Activated CD4-positive, alpha-beta T cell treated with anti-CD3 and anti-CD28 coated beads, Interleukin-2, amount 50 U/mL, for 1 hour (primary cell): ENCODE data around the gene GPR21.

ENCODE experiments used
- DNase-seq: peaks from one replicate; pipeline ENCODE4 v3.0.0-alpha.2; 2020

Gene GPR21, protein sequence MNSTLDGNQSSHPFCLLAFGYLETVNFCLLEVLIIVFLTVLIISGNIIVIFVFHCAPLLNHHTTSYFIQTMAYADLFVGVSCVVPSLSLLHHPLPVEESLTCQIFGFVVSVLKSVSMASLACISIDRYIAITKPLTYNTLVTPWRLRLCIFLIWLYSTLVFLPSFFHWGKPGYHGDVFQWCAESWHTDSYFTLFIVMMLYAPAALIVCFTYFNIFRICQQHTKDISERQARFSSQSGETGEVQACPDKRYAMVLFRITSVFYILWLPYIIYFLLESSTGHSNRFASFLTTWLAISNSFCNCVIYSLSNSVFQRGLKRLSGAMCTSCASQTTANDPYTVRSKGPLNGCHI

DNA sequence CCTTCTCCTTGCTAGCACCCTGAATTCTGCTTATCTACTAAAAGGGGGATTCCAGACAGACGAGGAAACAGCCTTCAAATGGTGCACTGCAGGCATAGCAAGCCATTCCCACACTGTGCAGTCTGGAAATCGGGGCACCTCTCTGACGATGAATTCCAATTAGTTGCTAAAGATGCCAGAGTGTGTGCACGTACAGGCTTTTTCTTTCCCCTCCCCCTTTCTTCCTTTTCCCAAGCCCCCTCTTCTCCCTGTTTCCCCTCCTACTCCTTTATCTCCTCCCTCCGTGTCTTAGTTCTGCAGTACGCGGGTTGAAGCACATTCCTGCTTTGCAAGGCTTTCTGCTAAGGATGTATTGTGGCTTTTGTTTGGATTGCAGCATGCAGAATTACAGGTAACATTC is at the start of gene GPR21:
Gene GPR21 (plus strand): TSS at position 316 of the 400 bp plus-strand sequence. CDS start 900 bp downstream, outside the sequence.
- DNase-seq: no peak

DNA sequence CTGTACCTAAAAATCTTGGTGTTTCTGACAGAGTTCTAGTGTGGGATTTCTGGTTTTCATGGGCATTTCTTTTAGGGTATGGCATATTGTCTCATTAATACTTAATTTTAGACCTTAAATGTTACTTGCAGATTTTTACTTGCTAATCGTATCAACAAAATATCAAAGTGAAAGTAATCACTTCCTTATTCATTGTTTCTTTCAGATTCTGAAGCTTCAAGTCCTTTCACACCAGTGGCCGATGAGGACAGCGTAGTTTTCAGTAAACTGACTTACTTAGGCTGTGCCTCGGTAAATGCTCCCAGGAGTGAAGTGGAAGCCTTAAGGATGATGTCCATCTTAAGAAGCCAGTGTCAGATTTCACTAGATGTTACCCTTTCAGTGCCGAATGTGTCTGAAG is 47.5 kb upstream of the GPR21 start:
- DNase-seq: no peak

DNA sequence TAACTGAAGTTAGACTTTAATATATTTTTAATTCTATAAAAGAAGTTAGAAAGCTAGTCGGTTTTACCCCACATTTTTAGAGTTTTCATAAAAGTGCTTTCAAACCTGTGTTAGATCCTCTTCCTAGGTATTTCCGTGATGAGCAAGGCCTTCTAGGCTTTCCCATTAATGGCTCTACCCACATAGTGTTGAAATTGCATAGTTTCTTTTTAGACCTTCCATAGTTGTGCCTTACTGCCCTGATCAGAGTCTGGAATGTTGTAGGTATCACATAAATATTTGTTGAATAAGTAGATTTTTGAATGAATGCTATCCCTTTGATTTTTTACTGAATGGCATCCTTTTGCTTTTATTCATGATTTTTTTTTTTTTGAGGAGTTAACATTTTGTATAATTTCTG is 45.3 kb upstream of the GPR21 start:
- DNase-seq: no peak

DNA sequence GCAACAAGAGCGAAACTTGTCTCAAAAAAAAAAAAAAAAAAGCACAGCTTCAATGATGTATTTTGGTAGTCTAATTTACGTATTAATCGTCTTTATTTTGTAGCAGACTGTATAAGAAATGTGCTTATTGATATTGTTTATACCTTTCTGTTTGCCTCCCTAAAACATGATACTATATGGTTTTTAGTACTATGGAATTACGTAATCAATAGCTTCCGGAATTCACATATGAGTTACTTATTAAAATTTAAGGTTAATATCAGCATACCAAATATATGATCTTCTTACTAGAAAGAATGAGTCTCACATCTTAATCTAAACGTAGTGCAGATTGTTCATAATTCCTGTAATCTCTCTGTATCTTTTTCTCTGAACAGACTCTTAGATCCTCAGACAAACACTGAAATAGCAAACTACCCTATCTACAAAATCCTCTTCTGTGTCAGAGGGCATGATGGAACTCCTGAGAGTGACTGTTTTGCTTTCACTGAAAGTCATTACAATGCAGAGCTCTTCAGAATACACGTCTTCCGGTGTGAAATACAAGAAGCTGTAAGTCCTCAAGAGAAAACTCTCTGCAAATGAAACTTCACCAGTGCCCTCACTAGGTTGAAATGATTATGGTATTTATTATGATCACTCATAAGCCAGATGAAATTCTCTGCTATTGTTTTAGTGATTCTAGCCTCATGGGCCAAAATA is 44.4 kb upstream of the GPR21 start:
- no peak for DNase-seq

DNA sequence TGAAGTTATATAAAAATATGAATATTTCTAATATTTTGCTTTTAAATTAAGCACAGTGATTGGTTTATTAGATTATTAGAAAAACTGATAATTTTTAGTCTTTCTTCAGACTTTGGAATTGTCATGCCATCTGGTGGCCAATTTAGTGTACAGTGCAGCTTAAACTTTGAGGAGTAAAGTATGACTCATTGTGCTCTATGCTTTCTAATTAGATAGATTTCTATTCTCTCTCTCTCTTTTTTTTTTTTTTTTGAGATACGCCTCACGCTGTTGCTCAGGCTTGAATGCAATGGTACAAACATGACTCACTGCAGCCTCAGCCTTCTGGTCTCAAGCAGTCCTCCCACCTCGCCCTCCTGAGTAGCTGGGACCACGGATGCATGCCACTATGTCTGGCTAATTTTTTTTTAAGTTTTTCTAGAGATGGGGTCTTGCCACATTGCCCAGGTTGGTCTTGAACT is 42.1 kb upstream of the GPR21 start:
- peak; percentile 18 for DNase-seq

DNA sequence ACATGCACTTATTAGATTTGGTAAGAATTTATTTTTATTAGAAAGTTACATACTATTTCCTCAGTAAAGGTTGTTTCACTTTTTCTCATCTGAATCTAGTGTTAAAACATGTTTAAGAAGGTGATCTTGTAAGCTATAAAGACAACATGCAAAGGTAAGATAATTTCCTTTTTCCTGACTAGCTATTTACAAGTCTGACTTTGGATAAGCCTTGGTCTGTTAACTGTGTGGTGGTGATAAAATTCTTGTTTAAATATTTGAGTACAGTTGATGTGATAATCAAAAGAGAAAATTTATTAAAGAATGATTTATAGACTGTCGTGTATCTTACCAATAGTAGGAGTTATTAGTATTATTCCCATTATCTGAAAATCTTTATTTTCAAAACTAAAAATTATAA is 36.9 kb upstream of the GPR21 start:
- DNase-seq: no peak

DNA sequence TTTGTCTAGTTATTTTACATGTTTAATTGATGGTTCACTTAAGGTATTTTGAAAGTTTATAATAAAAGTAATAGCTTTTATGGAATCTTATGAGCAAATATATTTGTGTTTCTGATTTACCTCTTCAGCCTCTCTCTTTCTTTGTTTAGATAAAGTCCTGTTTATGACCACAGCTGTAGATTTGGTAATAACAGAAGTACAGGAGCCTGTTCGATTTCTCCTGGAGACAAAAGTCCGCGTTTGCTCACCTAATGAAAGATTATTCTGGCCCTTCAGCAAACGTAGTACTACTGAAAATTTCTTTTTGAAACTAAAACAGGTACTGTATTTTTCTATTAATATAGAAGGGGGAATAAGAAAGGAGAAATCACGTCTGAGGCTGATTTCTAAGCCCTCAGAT is 35.0 kb upstream of the GPR21 start:
- no peak for DNase-seq

DNA sequence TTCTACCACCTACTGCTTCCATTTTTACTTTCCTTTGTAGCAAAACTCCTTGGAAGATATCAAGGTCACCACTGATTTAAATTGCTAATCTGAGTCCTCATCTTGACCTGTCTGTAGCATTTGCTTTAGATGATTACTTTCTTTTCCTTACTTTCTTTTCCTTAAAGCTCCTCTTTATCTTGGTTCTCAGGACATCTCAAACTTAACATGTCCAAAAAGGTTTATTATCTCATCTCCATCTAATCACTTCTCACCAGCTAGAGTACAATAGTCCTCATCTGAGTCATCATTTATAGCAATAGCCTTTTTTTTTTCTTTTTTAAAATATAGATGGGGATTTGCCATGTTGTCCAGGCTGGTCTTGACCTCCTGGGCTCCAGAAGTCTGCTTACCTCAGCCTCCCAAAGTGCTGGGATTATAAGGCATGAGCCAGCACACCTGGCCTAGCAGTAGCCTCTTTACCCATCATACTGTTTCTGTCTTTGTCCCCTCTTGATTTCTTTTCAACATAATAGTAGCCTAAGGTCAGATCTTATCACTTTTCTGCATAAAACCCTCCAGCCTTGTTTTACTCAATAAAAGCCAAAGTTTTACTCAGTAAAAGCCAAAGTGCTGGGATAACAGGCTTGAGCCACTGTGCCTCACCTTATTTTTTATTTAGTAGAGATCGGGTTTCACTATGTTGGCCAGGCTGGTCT is 32.9 kb upstream of the GPR21 start:
- DNase-seq: no peak

DNA sequence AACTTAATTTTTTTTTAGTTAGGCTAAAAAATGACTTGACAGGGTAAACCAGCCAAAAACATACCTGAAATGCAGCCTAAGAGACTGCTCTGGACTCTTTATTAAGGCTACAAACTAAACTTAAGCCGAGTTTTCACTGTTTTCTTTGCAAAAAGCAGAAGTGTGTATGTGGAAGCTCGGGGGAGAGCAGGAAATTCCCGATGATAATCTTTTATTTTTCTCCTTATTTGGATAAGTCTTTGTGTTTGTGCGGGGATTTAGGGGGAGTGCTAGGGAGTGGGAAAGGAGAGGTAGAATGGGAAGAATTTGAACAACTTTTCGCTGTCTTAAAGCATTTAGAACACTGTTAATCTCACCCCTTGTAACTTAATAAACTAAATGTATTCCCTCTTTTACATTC is 30.7 kb upstream of the GPR21 start:
- no peak for DNase-seq

DNA sequence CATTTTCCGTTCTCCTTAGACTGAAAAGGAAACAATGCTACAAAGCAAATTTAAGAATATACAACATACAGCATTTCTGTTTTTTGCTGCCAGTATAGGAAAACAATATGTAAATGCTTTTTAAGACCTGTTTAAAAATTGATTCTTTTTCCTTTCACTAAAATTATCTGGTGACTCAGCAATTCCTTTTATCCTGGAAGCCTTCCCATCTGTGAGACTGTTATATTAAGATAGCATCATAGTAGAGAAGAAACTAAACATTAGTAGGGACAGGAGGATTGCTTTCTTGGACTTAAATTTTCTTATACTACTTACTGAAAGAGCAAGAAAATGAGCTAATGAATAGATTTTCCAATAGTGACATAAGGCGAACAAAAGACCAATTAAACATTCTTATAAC is 30.0 kb upstream of the GPR21 start:
- DNase-seq: no peak

DNA sequence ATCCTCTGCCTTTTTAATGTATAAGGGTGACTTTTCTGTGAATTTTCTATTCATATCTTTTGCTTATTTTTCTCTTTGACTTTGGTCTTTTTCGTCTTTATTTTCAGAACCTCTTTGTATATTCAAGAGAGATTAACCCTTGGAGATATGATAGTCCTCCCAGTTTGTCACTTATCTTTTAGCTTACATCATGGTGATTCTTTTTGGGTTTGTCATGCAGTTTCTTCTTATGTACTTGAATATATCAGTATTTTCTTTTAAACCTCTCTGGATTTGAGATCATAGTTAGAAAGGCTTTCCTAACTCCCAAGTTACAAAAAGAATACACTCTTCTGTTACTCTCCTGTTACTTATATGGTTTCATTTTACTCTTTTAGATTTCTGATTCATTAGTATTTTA is 27.5 kb upstream of the GPR21 start:
- DNase-seq: no peak

DNA sequence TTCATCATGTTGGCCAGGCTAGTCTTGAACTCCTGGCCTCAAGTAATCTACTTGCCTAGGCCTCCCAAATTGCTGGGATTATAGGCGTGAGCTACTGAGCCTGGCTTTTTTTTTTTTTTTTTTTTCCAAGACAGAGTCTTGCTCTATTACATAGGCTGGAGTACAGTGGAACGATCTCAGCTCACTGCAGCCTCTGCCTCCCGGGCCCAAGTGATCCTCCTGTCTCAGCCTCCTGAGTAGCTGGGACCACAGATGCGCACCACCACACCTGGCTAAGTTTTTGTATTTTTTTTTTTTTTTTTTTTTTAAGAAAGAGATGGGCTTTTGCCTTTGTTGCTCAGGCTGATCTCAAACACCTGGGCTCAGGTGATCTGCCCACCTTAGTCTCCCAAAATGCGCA is 26.2 kb upstream of the GPR21 start:
- no peak for DNase-seq

DNA sequence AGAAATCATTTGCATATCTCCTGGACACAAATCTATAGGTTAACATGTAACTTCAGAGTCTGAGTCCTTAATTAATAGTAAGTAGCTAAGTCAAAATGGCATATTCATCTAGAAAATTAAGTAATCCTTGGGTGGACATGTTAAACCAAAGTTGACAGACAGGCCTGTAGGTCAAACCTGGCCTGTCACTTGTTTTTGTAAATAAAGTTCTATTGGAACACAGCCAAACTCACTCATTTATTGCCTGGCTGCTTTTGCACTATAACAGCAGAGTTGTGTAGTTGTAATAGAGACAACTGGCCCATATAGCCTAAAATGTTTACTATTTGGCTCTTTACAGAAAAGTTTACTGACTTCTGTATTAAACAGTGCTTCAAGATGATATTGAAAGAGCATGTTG is 24.6 kb upstream of the GPR21 start:
- DNase-seq: no peak

DNA sequence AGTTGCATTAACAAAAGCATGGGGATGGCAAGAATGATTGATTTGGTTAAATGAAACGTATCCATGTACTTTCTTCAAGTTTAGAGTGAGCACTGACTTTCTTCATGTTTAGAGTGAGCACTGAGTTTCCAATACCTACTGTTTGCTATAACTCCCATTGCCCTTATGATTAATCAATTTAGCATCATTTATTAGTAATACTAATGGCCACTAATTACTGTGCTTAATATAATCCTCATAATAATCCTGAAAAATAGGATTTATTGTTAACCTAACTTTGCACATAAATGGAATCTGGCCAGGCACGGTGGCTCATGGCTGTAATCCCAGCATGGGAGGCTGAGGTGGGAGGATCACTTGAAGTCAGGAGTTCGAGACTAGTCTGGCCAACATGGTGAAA is 22.1 kb upstream of the GPR21 start:
- DNase-seq: no peak

DNA sequence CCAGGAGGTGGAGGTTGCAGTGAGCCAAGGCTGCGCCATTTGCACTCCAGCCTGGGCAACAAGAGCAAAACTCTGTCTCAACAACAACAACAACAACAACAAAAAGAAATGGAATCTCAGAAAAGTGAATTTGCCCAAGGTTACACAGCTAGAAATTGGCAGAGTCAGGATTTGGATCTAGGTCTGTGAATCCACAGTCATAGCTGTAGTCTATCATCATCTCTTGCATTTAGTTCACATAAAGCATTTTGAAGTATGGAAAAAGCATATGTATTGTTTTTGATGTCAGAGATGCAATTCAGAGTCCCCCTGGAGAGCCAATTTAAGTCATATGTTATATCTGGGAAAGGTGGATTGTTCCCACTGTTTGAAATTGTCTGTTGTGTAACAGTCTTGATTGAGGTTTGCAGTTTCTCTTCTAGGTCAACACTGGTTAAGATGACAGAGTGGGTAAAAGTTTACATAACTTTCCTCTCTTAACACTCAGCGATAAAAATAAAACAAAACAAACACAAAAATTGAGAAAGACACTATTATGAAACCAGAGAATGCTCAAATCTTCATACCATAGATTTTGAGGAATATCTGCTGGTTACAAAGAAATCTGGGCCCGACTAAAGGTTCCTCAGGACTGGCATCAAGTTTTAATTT is 21.5 kb upstream of the GPR21 start:
- DNase-seq: no peak

DNA sequence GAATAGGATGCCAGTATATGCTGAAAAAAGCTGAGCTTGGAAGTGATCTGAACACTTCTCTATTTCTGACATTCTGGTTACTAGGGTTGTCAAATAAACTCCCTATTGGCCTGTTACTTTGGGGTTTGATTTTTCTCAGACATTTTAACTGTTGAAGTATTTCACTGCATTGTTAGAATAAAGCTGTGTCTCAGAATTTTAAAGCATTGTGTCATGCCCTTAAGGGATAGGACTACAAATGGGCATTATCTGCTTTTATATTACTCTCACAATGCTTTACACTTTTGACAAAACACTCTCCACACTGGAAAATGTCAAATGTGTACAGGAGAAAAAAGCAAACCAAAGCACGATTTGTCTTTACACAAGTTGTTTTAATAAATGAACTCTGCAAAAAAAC is 16.8 kb upstream of the GPR21 start:
- DNase-seq: no peak

DNA sequence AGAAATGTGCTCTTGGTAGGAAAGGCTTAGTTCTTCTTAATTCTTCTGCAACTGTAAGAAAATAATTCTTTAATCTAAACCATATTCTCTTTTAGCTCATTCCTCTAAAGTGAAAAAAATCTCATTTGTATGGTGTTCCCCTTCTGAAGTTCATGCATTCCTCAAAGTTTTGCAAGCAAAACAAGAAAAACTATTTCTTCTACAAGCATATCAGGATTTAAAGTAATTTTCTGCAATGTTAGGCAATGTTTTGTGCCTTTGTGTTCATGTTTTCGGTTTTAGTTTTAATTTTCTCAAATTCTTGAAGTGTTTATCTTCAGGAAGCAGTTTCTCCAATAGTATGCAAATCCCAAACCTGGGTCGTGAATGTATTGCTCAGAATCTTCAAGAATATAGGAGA is 12.7 kb upstream of the GPR21 start:
- DNase-seq: no peak

DNA sequence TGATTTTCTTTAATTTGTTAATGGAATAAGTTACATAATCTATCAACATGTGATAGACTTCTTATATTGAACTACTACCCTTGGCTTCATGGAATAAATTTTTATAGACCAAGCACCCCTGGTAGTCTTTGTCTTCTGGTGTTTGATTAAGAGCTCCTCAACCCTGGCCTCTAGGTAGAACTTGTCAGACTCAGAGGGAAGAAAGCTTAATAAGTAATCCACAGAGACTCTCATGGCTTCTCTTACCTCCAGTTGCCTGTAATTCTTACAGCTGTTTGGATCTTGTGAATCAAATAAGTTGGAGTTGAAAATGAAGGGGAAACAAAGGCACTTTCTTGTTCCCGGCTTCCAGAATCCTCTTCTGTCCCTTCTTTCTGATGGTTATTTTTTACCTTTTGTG is 7.0 kb upstream of the GPR21 start:
- no peak for DNase-seq

DNA sequence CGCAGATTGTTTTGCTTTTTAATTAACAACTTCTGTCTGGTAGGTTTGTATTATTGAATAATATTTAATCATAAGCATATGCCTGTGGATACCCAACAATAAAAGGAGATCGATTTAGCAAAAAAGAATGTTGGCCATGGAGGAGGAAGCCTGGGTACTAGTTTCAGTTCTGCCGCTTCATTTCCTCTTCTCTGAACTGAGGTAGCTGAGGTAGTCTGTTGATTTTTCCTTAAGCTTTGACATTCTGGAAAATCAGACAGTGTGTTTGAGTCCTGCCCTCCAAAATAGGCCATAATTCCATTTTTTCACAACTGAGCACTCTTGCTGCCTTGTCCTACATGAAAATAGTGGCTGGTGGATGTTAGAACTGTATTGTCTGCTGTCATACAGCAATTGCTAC is 6.0 kb upstream of the GPR21 start:
- no peak for DNase-seq

DNA sequence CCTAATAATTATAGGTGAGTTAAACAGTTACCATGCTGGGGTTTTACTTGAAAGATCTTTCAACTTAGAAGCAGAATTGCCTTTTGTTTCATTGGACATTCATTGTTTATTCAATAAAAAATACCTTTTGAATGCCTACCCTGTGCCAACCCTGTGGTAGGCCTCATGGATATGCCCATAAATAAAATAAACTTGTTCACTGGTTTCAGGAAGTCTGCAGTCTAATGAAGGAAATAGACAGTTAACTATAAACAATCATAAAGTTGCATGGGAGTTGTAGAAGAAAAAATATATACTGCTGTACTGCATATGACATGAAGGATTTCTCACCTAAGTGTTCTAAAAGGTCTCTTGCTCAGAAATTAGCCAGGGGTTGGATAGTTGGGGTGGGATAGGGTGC is 5.3 kb upstream of the GPR21 start:
- no peak for DNase-seq

DNA sequence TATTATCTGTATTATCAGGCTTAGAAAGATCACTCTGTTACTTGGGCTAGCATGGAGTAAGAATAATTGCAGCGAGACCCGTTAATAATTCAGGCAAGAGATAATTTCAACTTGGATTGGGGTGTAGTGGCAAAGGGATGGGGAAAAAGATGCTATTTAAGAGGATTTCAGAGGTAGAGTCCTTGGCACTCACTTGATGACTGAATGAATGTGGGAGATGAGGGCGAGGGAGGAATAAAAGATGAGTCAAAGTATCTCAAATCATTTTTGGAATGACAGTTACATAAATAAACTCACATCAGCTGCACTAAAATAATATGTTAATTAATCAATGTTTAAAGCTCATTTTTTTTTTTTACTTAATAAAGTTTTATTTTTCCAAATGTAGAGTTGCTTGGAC is 4.5 kb upstream of the GPR21 start:
- DNase-seq: no peak

DNA sequence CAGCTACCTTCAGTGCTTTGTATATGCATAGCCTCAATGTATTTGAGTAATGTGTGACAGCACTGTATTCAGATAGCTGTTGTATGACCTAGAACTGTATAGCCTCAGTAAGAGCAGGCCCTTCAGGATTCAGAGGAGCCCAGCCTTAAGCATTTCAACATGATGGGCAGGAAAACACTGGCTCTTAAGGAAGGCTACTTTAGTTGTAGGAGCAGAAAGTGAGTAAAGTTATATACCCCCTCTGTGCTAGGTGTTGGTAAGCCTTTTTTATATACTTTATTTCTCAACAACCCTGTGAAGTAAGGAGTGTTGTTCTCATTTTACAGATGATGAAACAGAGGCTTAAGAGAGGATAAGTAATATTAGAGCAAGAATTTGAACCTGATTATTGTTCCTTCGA is 1.5 kb upstream of the GPR21 start:
- DNase-seq: no peak

DNA sequence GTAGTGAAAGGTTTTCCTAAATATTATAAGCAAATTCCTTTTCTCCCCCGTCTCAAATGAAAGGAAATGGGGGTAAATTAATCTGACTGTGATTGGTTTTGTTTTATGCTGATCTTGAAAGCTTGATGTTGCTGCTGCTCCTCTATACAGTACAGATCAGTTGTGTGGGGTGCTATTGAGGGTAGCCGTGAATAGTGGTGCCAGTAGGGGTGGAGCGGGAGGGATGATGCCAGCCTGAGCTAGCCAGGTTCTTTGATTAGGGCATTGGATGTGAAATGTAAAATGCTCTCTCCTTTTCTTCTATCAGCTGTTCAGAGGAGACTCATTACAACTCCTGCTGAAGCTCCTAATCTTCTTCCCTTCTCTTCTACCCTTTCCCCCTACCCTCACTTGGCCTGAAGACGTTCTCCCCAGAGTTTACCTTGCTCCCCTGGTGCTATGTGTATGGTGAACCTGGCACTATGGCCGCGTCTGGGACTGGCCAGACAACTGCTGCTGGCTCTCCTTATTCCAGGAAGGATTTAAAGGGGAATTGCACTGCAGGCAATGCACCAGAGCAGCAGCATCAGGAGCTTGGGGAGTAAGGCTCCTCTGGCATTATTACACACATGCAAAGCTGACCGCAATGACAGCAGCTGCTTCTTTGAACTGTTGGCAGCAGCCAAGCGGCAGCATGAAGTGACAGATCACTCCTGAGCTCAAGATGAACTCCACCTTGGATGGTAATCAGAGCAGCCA is 566 bp downstream of the GPR21 start:
- no peak for DNase-seq
